ENCODE results near the gene TIMM22. TPM values are rescaled to one million over a fixed set of nuclear protein-coding genes. Genes with fewer than 3 reads are reported as not detected.

TIMM22 gene
- total and polyA plus RNA-seq, 2 donors (not counting 1 experiment from before 2014, with no cell fraction given), result 4.1 to 9.5 TPM

DNA sequence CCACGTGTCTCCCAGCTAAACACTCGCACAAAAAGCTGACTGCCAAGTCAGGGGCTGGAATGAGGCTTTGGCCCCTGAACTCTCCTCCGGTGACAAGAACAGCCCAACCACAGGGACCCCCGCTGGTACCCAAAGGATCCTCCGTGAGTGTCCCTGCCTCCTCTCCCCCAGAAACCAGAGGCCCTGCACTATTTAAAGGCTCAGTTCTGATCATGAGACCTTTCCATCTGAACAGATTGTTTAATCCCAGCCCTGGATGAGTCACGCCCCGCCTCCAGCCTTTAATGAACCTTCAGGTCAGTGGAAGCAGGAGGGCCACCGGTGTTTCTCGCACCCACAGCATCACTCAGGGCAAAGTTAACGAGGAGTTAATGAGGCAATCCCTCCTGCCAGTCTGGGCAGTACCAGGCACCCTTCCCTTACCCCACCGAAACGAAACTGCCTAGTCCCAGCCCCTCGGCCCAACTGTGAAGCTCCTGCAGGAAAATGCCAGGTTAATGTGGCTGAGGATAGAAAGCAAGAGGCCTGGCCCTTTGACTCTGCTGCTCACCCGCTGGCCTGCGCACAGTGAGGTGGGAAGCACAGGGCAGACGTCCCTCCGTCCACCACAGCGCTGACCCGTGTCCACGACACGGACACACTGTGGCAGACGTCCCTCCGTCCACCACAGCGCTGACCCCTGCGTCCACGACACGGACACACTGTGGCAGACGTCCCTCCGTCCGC, 32.4 kb downstream of the TIMM22 start:
- CTCF ChIA-PET, result no interaction called here
- Histone ChIP-seq H2AFZ (ENCODE audit: insufficient read depth, low read depth, low read length, poor library complexity, severe bottlenecking) (no peak overlapping the region), H3K9ac (ENCODE audit: low read length) (no peak overlapping the region), H3K4me1 (ENCODE audit: control insufficient read depth in 2 of 2, insufficient read depth in 2 of 2, low read length in 2 of 2) (peaks cover 0 to 18% of the 10 kb centered on the region in 2 donors), H3K27ac (ENCODE audit: low read length in 2 of 2) (no peak overlapping the region), H3K36me3 (replicated peaks in 1 of 2; ENCODE audit: control extremely low read depth in 1 of 2, control insufficient read depth in 1 of 2, extremely low read depth in 1 of 2, insufficient read depth in 2 of 2, low read length in 1 of 2) (no peaks in the 10 kb centered on the region), H3K27me3 (replicated peaks in 1 of 4; ENCODE audit: control extremely low read depth in 1 of 4, control insufficient read depth in 3 of 4, insufficient read depth in 4 of 4, low read length in 3 of 4) (no peaks in the 10 kb centered on the region), H3K9me3 (ENCODE audit: control extremely low read depth in 1 of 3, control insufficient read depth in 2 of 3, insufficient read depth in 1 of 3, low read length in 2 of 3) (no peaks in the 10 kb centered on the region), H3K4me2 (replicated peaks; ENCODE audit: low read depth, low read length, poor library complexity, severe bottlenecking) (no peak overlapping the region), H4K20me1 (ENCODE audit: control insufficient read depth, insufficient read depth, low read length, poor library complexity, severe bottlenecking) (peaks cover 42% of the 10 kb centered on the region), H3K79me2 (ENCODE audit: control insufficient read depth, insufficient read depth, low read length) (peaks cover 3% of the 10 kb centered on the region), H3K4me3 (ENCODE audit: control extremely low read depth in 1 of 5, extremely low read depth in 1 of 5, insufficient read depth in 1 of 5, low read depth in 2 of 5, low read length in 4 of 5) (no peak overlapping the region)
- ATAC-seq (ENCODE audit: low read depth) (no peak), DNase-seq (no peak)
- Mint-ChIP-seq H3K9me3 (ENCODE audit: insufficient read depth) (no peaks in the 10 kb centered on the region), H3K4me3 (no peak overlapping the region), H3K4me1 (peaks cover 18% of the 10 kb centered on the region), H3K27ac (no peak overlapping the region), H3K27me3 (no peaks in the 10 kb centered on the region)
- intact Hi-C loops (cut with micrococcal nuclease), result no loop called here
- WGBS (ENCODE audit: insufficient coverage), result 86% methylated on average over 18 of the region's 30 CpGs
- TF ChIP-seq EZH2 (IDR thresholded peaks at IDR 0.05; ENCODE audit: borderline replicate concordance, insufficient read depth, low read depth, low read length, poor library complexity, severe bottlenecking), result no peak
- TF ChIP-seq, protein P1, sequence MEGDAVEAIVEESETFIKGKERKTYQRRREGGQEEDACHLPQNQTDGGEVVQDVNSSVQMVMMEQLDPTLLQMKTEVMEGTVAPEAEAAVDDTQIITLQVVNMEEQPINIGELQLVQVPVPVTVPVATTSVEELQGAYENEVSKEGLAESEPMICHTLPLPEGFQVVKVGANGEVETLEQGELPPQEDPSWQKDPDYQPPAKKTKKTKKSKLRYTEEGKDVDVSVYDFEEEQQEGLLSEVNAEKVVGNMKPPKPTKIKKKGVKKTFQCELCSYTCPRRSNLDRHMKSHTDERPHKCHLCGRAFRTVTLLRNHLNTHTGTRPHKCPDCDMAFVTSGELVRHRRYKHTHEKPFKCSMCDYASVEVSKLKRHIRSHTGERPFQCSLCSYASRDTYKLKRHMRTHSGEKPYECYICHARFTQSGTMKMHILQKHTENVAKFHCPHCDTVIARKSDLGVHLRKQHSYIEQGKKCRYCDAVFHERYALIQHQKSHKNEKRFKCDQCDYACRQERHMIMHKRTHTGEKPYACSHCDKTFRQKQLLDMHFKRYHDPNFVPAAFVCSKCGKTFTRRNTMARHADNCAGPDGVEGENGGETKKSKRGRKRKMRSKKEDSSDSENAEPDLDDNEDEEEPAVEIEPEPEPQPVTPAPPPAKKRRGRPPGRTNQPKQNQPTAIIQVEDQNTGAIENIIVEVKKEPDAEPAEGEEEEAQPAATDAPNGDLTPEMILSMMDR (IDR thresholded peaks at IDR 0.05), result no peak
- POLR2A ChIA-PET, result interaction anchor here (0.7 kb wide), 1 partner anchor 684 kb away, joined by 8 read pairs; no protein-coding TSS in a partner anchor

DNA sequence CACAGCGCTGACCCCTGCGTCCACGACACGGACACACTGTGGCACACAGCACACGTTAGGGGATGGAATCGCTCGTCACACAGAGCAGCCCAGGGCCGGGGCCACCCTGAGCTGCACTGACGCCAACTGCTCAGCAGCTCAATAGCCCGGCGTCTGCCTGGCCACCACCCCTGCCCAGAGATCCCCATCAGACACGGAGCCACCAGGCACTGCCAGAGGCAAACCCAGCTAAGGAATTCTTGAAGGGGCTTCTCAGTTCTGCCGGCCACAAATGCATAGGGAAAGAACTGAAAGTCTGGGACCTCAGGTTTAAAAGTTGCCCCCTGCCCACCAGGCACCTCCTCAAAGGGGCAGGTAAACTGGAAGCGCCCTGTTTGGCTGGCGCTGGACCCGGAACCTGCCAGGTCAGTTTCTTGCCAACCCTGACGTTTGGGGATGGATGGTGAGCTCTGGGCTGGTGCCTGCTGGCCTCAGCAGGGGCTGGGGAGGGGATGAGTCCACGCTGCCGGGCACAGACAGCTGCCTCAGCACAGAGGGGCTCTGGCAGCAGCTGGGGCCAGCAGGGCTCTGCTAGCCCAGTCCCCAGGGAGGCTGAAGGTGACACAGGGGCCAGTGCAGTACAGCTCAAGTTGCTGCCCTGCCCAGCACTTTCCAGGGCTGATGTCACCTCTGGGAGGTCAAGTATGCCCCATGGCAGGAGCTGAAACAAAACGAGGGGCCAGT, 33.2 kb downstream of the TIMM22 start:
- H3K79me2 ChIP-seq (ENCODE audit: control insufficient read depth, insufficient read depth, low read length), result peaks cover 3% of the 10 kb centered on the region
- H3K9me3 ChIP-seq (ENCODE audit: control extremely low read depth in 1 of 3, control insufficient read depth in 2 of 3, insufficient read depth in 1 of 3, low read length in 2 of 3), result no peaks in the 10 kb centered on the region
- no peak overlapping the region for H3K4me3 Mint-ChIP-seq
- ChIA-PET CTCF (no interaction called here), POLR2A (interaction anchor here (0.6 kb wide), 1 partner anchor 199 kb away, joined by 3 read pairs; no protein-coding TSS in a partner anchor)
- H3K4me1 ChIP-seq (ENCODE audit: control insufficient read depth in 2 of 2, insufficient read depth in 2 of 2, low read length in 2 of 2), result peaks cover 0 to 18% of the 10 kb centered on the region in 2 donors
- DNase-seq (no peak), ATAC-seq (ENCODE audit: low read depth) (no peak)
- no peak overlapping the region for H2AFZ ChIP-seq (ENCODE audit: insufficient read depth, low read depth, low read length, poor library complexity, severe bottlenecking)
- TF ChIP-seq, protein P1 (IDR thresholded peaks at IDR 0.05), result no peak
- TF ChIP-seq EZH2 (IDR thresholded peaks at IDR 0.05; ENCODE audit: borderline replicate concordance, insufficient read depth, low read depth, low read length, poor library complexity, severe bottlenecking), result no peak
- H3K36me3 ChIP-seq (replicated peaks in 1 of 2; ENCODE audit: control extremely low read depth in 1 of 2, control insufficient read depth in 1 of 2, extremely low read depth in 1 of 2, insufficient read depth in 2 of 2, low read length in 1 of 2), result no peaks in the 10 kb centered on the region
- H3K27ac ChIP-seq (ENCODE audit: low read length in 2 of 2), result no peak overlapping the region
- no peak overlapping the region for H3K4me2 ChIP-seq (replicated peaks; ENCODE audit: low read depth, low read length, poor library complexity, severe bottlenecking)
- no peak overlapping the region for H3K4me3 ChIP-seq (ENCODE audit: control extremely low read depth in 1 of 5, extremely low read depth in 1 of 5, insufficient read depth in 1 of 5, low read depth in 2 of 5, low read length in 4 of 5)
- H3K27ac Mint-ChIP-seq, result no peak overlapping the region
- intact Hi-C loops (cut with micrococcal nuclease), result no loop called here
- H3K9me3 Mint-ChIP-seq (ENCODE audit: insufficient read depth), result no peaks in the 10 kb centered on the region
- no peak overlapping the region for H3K9ac ChIP-seq (ENCODE audit: low read length)
- H3K27me3 ChIP-seq (replicated peaks in 1 of 4; ENCODE audit: control extremely low read depth in 1 of 4, control insufficient read depth in 3 of 4, insufficient read depth in 4 of 4, low read length in 3 of 4), result no peaks in the 10 kb centered on the region
- 97% methylated on average over 17 of the region's 20 CpGs for WGBS (ENCODE audit: insufficient coverage)
- H4K20me1 ChIP-seq (ENCODE audit: control insufficient read depth, insufficient read depth, low read length, poor library complexity, severe bottlenecking), result peaks cover 42% of the 10 kb centered on the region
- H3K4me1 Mint-ChIP-seq, result peaks cover 22% of the 10 kb centered on the region
- no peaks in the 10 kb centered on the region for H3K27me3 Mint-ChIP-seq
